ENCODE measurements around the gene PAK1. TPM values are rescaled to one million over a fixed set of nuclear protein-coding genes. Genes with fewer than 3 reads are reported as not detected.

Gene PAK1
- total RNA-seq, 1 donor from 2014 or later, result 58.3 TPM

DNA sequence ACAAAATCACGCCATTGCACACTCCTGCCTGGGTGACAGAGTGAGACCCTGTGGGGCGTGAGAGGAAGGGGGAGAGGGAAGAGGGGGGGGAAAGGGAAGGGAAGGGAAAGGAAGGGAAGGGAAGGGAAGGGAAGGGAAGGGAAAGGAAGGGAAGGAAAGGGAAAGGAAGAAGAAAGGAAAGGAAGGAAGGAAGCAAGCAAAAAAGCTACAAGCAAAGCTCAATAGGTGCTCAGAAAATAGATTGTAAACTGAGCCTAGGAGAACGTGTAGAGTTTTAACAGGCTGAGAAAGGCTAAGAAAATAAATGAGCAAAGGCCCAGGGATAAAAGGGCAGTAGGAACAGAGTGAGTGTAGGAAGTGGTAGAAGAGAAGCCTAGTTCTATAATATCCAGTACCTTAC lies 141.6 kb downstream of the PAK1 start:
- Mint-ChIP-seq H3K4me3 (ENCODE audit: unreplicated experiment) (no peak overlapping the region), H3K9me3 (ENCODE audit: unreplicated experiment) (no peaks in the 10 kb centered on the region), H3K27me3 (ENCODE audit: unreplicated experiment) (peaks cover 6% of the 10 kb centered on the region), H3K36me3 (ENCODE audit: low read depth, unreplicated experiment) (peaks cover 26% of the 10 kb centered on the region), H3K27ac (ENCODE audit: unreplicated experiment) (no peak overlapping the region), H3K4me1 (ENCODE audit: unreplicated experiment) (peaks cover 2% of the 10 kb centered on the region)
- TF ChIP-seq CTCF (IDR thresholded peaks at IDR 0.05; ENCODE audit: unreplicated experiment), result no peak
- DNase-seq (ENCODE audit: low spot score), result no peak

- Mint-ChIP-seq H3K27me3 (ENCODE audit: unreplicated experiment) (peaks cover 2% of the 10 kb centered on the region), H3K4me1 (ENCODE audit: unreplicated experiment) (no peaks in the 10 kb centered on the region), H3K9me3 (ENCODE audit: unreplicated experiment) (no peaks in the 10 kb centered on the region), H3K27ac (ENCODE audit: unreplicated experiment) (no peak overlapping the region), H3K4me3 (ENCODE audit: unreplicated experiment) (no peak overlapping the region), H3K36me3 (ENCODE audit: low read depth, unreplicated experiment) (peaks cover 14% of the 10 kb centered on the region)
- TF ChIP-seq CTCF (IDR thresholded peaks at IDR 0.05; ENCODE audit: unreplicated experiment), result no peak
- DNase-seq (ENCODE audit: low spot score), result no peak
Measured at GRCh38 chr11:77325159-77325558, 148.7 kb downstream of the PAK1 start.

DNA sequence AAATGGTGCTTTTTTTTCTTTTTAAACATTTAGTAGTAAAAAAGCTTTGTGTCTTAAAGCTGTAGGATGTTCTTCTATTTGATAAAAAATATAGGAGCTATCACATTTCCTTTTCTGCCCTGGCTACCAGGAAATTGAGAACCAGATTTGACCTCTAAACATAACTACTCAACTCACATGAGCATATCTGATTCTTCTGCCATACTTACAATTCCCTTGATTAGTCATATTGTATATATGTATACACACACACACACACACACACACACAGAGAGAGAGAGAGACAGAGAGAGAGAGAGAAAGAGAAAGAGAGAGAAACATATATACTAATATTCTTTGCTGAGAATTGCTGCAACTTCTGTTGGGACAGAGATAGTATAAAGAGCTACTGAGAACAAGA lies 149.4 kb downstream of the PAK1 start:
- Mint-ChIP-seq H3K27me3 (ENCODE audit: unreplicated experiment) (peaks cover 2% of the 10 kb centered on the region), H3K36me3 (ENCODE audit: low read depth, unreplicated experiment) (peaks cover 14% of the 10 kb centered on the region), H3K4me3 (ENCODE audit: unreplicated experiment) (no peak overlapping the region), H3K9me3 (ENCODE audit: unreplicated experiment) (no peaks in the 10 kb centered on the region), H3K4me1 (ENCODE audit: unreplicated experiment) (no peaks in the 10 kb centered on the region), H3K27ac (ENCODE audit: unreplicated experiment) (no peak overlapping the region)
- TF ChIP-seq CTCF (IDR thresholded peaks at IDR 0.05; ENCODE audit: unreplicated experiment), result no peak
- DNase-seq (ENCODE audit: low spot score), result no peak

DNA sequence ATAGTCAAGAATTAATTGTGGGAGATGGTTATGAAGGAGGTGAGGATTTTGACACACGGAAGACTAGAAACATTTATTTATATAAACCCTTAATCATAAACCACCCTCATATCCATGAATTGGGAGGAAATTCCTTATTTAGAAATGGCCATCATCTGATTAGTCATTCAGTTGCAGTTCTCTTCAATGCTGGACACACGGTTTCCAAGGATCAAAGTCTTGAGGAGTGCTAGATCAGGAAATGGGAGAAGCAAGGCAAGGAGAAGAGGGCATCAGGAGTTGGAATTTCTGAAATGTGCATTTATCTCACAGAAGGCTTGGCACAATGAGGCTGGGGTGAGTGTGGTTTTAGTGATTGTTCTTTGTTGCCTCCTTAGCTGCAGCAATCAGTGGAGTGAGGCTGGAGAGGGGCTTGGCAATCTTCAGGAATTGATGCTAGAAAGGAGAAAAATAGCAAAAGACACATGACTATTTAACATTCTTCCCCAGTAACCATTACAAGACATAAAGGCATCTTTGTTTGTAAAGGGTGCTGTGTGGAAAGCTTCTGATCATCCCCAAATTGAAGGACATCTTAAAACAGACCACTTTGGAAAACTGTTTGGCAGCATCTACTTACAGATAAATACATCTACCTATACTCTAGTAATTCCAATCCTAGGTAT lies 150.8 kb downstream of the PAK1 start:
- peaks cover 14% of the 10 kb centered on the region for H3K36me3 Mint-ChIP-seq (ENCODE audit: low read depth, unreplicated experiment)

More for the DNA sequence above, 150.8 kb downstream of the PAK1 start:
- Mint-ChIP-seq H3K9me3 (ENCODE audit: unreplicated experiment) (no peaks in the 10 kb centered on the region), H3K27ac (ENCODE audit: unreplicated experiment) (no peak overlapping the region), H3K4me1 (ENCODE audit: unreplicated experiment) (no peaks in the 10 kb centered on the region), H3K4me3 (ENCODE audit: unreplicated experiment) (no peak overlapping the region), H3K27me3 (ENCODE audit: unreplicated experiment) (peaks cover 2% of the 10 kb centered on the region)
- no peak for DNase-seq (ENCODE audit: low spot score)
- TF ChIP-seq CTCF (IDR thresholded peaks at IDR 0.05; ENCODE audit: unreplicated experiment), result no peak
